HG02885 (cell line): Measurements from ENCODE around the gene CDHR5.

Source experiments
- ATAC-seq: cut with Tn5 transposase; IDR thresholded peaks from one replicate; pipeline ENCODE4 v1.9.1; 2021; ENCODE audit warnings: mild to moderate bottlenecking; ENCODE audit not compliant: unreplicated experiment, poor library complexity

The CDHR5 gene

DNA sequence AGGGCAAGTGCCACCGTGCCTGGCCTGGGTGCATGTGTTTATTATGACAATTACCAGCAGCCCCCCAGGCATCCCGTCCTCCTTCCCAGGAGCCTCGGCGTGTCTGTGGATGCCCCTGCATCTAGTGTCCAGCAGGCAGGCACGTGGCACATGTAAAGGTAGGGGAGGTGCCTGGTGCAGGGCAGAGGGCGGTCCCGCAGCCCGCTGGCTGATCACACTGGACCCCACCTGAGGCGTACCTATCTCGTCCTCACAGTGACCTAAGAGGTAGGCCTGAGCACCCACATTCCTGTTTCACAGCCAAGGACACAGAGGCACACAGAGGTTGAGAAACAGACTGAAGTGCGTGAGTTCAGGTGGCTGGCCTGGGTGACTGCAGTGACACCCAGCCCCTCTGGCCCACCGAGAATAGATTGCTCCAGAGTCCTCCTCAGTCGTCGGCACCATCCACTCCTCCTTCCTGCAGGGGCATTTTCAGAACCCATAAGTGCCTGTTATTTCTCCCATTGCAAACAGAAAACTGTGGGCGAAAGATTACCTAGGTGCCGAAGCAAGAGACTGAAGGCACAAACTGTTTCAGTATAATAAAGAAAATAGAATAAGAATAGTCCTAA lies 51.5 kb downstream of the CDHR5 start:
- ATAC-seq, result no peak

DNA sequence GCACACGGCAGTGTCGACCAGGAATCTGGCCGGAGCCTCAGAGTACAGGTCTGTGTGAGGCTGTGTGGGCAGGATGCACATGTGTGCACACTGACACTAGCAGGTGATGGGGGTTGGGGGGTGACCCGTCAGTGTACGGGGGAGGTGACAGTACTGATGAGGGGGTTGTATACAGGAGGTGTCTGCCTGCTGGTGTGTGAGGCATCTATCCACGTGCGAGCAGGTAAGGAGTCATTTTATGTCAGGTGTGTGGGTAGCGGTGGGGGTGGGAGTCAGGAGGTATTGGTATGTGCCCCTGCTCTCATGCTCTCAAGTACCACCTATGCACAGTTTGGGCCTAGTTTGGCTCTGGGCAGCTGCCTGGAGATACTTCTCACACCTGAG lies 53.0 kb downstream of the CDHR5 start:
- no peak for ATAC-seq

DNA sequence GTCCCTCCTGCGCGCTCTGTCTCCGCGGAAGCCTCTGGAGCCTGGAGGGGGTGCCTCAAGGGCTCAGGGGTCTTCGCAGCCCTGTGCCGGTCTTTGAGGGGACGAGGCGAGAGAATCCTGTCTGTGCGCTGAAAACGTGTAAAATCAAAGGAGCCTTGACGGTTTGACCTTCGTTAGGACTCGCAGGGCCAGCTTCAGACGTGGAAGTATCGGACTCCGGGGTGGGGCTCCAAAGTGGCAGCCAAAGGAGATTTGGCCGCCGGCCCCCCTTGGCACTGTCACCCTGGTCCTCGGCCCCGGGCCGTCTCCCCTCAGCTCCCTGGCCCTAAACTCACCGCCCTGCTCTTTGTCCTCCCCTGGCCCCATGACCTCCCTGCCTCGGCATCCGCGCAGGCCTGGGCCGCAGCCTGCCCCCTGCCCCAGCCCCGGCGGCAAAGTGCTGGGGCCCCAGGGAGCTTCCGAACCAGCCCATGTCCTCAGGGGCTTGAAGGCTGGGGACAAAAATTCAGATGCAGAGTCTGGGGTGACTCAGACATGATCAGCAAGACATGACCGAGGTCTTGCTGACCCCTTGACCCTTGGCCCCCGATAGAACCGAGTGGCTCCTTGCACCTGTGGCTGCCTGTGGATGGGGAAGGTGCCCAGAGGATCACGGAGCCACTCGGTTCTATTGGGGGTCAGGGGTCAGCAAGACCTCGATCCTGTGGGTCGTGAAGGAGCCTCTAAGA lies 55.4 kb downstream of the CDHR5 start:
- ATAC-seq, result no peak

DNA sequence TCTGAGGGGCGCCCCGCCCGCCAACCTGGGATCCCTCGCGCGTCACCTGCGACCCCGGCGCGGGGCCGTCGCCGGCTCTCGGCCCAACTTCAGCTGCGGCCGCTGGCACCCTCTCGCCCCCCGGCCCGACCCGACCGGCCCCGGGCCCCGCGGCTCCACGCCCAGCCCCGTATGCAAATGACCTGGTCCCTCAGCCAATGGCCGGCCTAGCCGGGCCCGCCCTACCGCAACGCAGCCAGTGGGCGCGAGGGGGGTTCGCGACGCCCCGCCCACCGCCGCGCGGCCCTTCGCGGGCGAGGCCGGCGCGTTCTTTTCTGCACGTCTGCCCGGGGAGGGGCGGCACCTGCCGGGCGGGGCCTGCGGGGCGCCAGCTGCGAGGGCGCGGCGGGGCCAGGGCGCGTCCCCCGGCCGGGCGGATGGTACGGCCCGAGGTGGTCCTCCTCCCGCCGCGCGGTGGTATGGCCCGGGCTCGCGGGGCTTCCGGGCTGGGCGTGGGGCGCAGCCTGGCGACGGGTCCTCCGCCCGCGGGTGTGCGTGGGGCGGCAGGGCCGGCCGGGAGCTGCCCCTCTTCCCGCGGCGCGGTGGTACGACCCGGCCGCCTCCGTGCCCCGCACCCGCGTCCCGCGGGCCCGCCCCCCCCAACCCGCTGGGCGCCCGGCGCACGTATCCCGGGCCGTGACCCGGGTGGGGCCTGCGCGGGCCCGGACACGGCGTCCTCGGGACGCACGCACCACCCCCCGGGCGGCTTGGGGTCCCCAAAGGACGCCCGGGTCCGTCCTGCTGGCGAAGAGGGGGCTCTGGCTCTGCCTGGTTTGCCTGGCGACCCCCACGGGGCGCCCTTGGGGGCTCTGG lies 56.2 kb downstream of the CDHR5 start:
- ATAC-seq, result peak; percentile 88

DNA sequence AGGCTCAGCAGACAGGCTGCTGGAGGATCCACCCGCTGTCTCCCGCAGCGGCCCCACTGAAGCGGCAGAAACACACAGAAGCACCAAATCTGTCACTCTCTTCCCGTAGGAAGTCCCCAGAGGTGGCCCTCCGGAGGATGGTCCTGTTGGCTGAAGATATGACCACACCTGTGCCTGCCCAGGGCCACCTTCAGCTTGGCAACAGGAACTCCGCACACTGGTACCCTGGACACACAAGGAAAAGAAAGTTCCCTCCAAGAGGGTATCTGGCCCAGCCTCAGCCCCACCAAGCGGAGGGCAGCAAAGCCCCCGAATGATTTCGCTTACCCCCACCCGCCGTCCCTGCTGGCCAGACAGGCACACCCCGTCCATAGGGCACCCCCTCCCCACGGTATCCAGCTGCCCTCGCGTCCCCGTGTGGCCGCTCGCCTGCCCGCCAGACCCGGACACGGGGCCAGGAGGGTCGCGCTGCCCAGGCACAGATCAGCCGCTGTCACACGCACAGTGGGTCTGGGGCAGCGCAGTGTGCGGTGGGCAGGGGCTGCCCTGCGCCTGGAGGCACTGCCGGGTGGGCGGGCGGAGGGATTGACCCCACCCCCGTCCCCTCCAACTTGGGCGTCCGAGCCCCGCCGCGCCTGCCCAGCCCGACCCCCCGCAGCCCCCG lies 57.0 kb downstream of the CDHR5 start:
- ATAC-seq, result no peak

DNA sequence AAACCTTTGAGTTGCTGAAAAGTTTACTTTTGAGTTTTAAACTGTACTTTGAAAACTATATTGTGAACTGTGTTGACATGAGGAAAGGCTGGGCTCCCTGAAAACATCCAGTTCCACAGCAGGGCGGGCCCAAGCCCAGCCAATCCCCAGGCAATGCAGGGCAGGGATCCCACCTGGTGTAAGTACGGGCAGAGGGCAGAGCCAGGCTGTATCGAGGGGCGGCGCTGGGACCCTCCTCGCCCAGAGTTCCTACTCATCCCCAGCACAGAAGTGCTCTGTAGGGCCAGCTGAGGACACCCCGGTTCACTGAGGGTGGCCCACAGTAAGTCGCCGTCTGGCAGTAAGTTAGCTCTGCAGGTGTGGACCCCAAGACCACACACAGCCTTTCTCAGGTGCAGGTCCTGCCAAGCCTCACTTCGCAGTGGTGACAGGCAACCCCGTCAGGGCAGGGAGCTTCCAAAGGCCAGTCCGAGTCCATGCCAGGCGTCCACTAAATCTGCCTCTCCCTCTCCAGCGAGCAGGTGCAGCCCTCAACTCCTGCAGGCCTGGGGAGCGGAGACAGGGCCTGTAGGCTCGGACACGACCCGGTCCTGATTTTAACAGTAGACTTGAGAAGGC lies 57.6 kb downstream of the CDHR5 start:
- ATAC-seq, result no peak
